Suprapubic skin (tissue), 3 donors: ENCODE results near the gene DCTN4.

Experiments used
- CTCF ChIP-seq, 2 donors: fragments of 200-600 bp in 1 of 2; fragments of 450-650 bp in 1 of 2; sonication (generic) in 1 of 2; IDR thresholded peaks; one replicate each; pipeline ENCODE4 v1.5.1; 2016 to 2019; ENCODE audit warnings: antibody characterized with exemption in 2 of 2, mild to moderate bottlenecking in 1 of 2, moderate library complexity in 1 of 2
- EP300 ChIP-seq: sonication (generic); formaldehyde crosslinking; IDR thresholded peaks from one replicate; pipeline ENCODE4 v1.6.1; 2017; ENCODE audit warnings: antibody characterized with exemption

GRCh38 chr5:150710165-150710564 is 48.7 kb downstream of the DCTN4 start:
- TF ChIP-seq EP300 (no peak), CTCF (IDR thresholded peaks at IDR 0.05) (no peak)
